ENCODE results near the gene PTPN18.
A peak's percentile ranks its signal among the peaks of the same experiment; 100 is the strongest.

Gene PTPN18, protein sequence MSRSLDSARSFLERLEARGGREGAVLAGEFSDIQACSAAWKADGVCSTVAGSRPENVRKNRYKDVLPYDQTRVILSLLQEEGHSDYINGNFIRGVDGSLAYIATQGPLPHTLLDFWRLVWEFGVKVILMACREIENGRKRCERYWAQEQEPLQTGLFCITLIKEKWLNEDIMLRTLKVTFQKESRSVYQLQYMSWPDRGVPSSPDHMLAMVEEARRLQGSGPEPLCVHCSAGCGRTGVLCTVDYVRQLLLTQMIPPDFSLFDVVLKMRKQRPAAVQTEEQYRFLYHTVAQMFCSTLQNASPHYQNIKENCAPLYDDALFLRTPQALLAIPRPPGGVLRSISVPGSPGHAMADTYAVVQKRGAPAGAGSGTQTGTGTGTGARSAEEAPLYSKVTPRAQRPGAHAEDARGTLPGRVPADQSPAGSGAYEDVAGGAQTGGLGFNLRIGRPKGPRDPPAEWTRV

DNA sequence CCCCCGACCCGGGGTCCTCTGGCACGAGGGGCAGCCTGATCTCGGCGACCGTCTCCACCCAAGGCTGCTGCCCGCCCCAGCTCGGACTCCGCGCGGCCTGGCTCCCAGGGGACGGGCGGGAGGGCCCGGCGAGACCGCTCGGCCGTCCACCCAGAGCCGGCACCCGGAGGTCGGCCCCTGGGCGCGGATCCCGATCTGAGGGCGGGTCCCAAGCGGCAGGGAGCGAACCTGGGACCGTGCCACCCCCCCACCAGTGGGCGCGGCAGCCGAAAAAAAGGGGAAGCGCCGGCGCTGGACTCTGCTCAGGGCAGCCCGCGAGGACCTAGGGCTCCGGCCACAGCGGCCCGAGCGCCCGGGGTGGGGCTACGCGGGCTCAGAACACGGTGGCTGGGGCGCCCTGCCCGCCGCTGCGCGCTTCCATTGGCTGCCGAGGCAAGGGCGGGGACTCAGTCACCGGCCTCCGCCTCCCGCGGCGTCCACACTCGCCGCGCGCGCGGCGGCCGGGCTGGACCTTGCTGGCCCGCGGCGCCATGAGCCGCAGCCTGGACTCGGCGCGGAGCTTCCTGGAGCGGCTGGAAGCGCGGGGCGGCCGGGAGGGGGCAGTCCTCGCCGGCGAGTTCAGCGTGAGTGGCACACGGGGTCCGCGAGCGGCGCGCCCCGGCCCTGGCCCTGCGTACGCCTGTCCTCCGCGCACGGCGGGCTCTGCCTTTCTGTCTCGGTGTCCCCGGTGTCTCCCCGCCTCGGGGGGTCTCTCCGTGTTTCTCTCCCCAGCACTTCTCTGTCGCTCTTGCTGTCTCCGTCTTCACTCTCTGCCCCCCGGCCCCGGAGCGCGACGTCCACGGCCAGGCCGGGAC lies at the start of gene PTPN18:
TSS of gene PTPN18 (plus strand) at position 479 of the 854 bp plus-strand sequence. CDS start at position 531, 52 bp downstream.
- H3K9me3 ChIP-seq (replicated peaks in 1 of 11), result no peaks in the 10 kb centered on the region
- TF ChIP-seq Cebpa-rat (IDR thresholded peaks at IDR 0.05), result no peak
- H3K4me3 ChIP-seq, result peak within 1 kb of the TSS; percentile 63 to 85 (median 78)
- H4K20me1 ChIP-seq, result peaks cover 0 to 15% (median 6%) of the 10 kb centered on the region in 11 experiments; a peak in 7 of 22 replicates
- peak within 1 kb of the TSS; percentile 79 to 98 (median 93) for H3K4me2 ChIP-seq
- H3K27me3 ChIP-seq, result peaks cover 0 to 4% (median 0%) of the 10 kb centered on the region in 11 experiments; a peak in 1 of 22 replicates
- H3K9ac ChIP-seq, result peak within 1 kb of the TSS; percentile 73 to 86 (median 80)
- H3K4me1 ChIP-seq, result peaks cover 49 to 59% (median 53%) of the 10 kb centered on the region in 10 experiments
- H3K27ac ChIP-seq, result peak within 1 kb of the TSS; percentile 54 to 71 (median 67)
- H3K36me3 ChIP-seq, result peaks cover 0 to 5% (median 0%) of the 10 kb centered on the region in 11 experiments; a peak in 1 of 22 replicates

DNA sequence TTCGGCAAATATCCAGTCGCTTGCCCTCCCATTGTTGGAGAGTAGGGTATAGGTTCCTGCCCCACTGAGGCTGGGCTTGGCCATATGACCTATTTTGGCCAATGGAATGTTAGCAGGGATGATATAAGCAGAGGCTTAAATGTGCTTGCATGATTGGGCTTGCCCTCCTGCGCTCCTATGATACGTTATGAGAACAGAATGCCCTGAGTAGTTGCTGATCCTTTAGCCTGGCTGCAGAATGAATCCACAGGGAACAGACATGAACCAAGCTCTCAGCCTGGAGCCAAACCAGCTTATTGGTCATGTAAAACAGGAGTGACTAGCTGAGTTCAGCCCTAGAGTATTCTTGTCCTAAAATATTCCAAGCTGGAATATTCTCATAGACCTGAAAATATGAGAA lies 48.0 kb upstream of the PTPN18 start:
- Histone ChIP-seq H3K36me3 (no peaks in the 10 kb centered on the region), H3K9me3 (replicated peaks in 1 of 11) (no peaks in the 10 kb centered on the region), H4K20me1 (no peaks in the 10 kb centered on the region), H3K27ac (no peak overlapping the region), H3K27me3 (no peaks in the 10 kb centered on the region), H3K4me1 (peaks cover 0 to 10% (median 4%) of the 10 kb centered on the region in 10 experiments; a peak in 11 of 20 replicates), H3K4me3 (no peak overlapping the region), H3K4me2 (no peak overlapping the region), H3K9ac (no peak overlapping the region)
- no peak for TF ChIP-seq Cebpa-rat (IDR thresholded peaks at IDR 0.05)

DNA sequence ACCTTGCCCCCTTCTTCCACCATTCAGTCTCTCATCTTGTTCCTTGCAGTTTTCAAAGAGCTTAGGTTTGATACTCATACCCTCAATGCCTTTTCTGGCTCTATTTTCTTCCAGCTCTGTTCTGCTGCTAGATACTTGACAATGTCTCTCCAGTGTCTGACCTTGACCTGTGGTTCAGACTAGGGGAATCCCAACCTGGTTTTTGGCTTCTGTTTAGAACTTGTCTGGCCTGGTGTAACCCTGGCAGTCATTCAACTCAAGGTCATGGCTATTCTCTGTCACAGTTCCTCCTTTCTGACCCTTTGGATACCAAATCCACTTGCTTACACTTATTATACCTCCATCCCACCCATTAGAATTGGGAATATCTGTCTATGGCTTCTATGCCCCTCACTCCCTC lies 45.0 kb upstream of the PTPN18 start:
- H3K27me3 ChIP-seq, result no peaks in the 10 kb centered on the region

DNA sequence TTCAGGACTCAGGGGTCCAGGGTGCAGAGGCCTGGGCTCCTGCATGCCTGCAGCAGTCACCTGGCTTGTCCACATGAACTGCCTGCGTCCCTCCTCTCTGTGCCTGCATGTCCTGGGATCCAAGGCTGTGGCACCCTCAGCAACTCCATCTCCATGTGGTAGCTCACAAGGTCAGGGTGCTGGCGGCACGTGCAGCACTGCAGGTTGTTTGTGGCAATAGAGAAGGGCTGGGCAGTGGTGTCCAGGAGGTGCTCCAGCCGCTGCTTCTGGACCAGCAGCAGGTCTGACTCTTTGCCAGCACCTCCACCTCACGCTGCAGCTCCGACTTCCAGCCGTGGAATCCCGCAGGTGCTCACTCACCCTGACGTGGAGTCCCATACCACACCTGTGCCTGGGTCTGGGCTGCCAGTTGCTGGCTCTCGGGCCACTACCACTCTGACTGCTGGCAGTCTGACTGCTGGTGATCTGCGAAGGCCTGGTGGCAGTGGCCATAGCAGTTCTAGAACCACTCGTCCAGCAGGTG lies 42.0 kb upstream of the PTPN18 start:
- H3K9me3 ChIP-seq (replicated peaks in 1 of 11), result no peaks in the 10 kb centered on the region
- H3K4me3 ChIP-seq, result no peak overlapping the region
- TF ChIP-seq Cebpa-rat (IDR thresholded peaks at IDR 0.05), result no peak
- no peaks in the 10 kb centered on the region for H3K4me1 ChIP-seq
- H3K36me3 ChIP-seq, result no peaks in the 10 kb centered on the region
- no peaks in the 10 kb centered on the region for H4K20me1 ChIP-seq
- H3K9ac ChIP-seq, result no peak overlapping the region
- no peaks in the 10 kb centered on the region for H3K27me3 ChIP-seq
- no peak overlapping the region for H3K4me2 ChIP-seq
- no peak overlapping the region for H3K27ac ChIP-seq

More for the DNA sequence above, 45.0 kb upstream of the PTPN18 start:
- Histone ChIP-seq H3K36me3 (no peaks in the 10 kb centered on the region), H3K4me2 (no peak overlapping the region), H4K20me1 (no peaks in the 10 kb centered on the region), H3K9ac (no peak overlapping the region), H3K4me3 (no peak overlapping the region), H3K27ac (no peak overlapping the region), H3K4me1 (no peaks in the 10 kb centered on the region), H3K9me3 (replicated peaks in 1 of 11) (no peaks in the 10 kb centered on the region)
- no peak for TF ChIP-seq Cebpa-rat (IDR thresholded peaks at IDR 0.05)

DNA sequence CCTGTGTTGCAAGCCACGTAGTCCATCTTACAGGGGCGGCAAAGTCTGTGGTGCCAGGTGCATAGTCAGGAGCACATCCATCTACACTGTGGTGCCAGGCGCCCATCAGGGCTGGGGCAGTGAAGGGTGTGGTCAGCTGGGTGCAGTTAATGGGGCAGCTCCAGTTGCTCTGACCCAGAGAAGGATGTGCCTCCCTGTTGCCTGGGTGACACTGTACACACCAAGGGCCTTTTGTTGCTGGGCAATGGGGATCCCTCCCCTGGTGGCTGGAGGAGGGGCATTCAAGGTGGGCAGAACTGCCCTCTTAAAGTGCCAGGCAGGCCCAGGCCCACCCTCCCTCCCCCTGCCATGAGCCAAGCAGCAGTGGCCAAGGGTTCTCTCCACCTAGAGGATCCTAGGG lies 41.5 kb upstream of the PTPN18 start:
- no peak for TF ChIP-seq Cebpa-rat (IDR thresholded peaks at IDR 0.05)
- Histone ChIP-seq H3K27me3 (no peaks in the 10 kb centered on the region), H3K27ac (no peak overlapping the region), H3K4me2 (no peak overlapping the region), H3K4me1 (no peaks in the 10 kb centered on the region), H3K4me3 (no peak overlapping the region), H3K9me3 (replicated peaks in 1 of 11) (no peaks in the 10 kb centered on the region), H3K9ac (no peak overlapping the region), H4K20me1 (no peaks in the 10 kb centered on the region), H3K36me3 (no peaks in the 10 kb centered on the region)

DNA sequence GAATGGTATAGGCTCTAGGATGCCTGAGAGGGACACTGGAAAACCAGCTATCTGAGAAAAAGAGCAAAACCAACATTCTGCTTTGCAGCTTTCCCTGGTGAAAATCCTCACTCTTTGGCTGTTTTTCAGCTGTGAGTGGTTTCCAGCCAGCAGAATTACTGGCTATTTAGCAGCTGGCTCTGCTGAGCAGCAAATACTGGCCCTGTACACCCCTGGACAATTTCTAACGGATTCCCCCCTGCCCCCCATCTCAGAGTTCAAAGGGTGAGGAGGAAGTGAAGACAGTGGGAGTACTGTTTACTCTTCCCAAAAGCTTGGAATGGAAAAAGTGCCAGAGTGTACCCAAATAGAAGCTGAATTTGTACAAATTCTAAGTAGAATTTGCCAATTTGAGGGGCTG lies 39.3 kb upstream of the PTPN18 start:
- Histone ChIP-seq H3K4me3 (no peak overlapping the region), H3K9me3 (replicated peaks in 1 of 11) (no peaks in the 10 kb centered on the region), H3K9ac (no peak overlapping the region), H3K4me1 (no peaks in the 10 kb centered on the region), H4K20me1 (no peaks in the 10 kb centered on the region), H3K27ac (no peak overlapping the region), H3K4me2 (no peak overlapping the region), H3K36me3 (no peaks in the 10 kb centered on the region), H3K27me3 (no peaks in the 10 kb centered on the region)
- no peak for TF ChIP-seq Cebpa-rat (IDR thresholded peaks at IDR 0.05)

DNA sequence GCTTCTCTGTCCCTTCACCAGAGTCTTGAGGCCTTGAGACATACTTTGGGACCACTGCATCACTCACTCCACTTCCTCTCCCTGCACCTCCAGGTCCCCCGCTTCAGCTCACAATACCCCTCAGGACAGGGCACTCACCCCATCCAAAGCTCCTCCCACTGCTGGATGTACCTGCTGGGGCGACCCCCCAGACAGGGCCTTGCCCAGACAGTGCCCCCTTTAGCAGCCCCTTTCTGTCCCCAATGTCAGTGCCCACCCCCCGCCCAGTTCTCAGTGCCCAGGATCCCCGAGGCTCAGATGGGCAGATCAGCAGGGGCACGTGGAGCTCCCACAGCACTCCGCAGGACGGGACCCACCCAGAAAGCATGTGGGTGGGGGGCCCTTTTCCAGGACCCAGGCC lies 37.0 kb upstream of the PTPN18 start:
- TF ChIP-seq Cebpa-rat (IDR thresholded peaks at IDR 0.05), result no peak
- H4K20me1 ChIP-seq, result no peaks in the 10 kb centered on the region
- no peaks in the 10 kb centered on the region for H3K9me3 ChIP-seq (replicated peaks in 1 of 11)
- no peak overlapping the region for H3K4me2 ChIP-seq
- H3K4me3 ChIP-seq, result no peak overlapping the region
- no peaks in the 10 kb centered on the region for H3K36me3 ChIP-seq
- H3K9ac ChIP-seq, result no peak overlapping the region
- H3K27ac ChIP-seq, result no peak overlapping the region
- H3K4me1 ChIP-seq, result no peaks in the 10 kb centered on the region
- H3K27me3 ChIP-seq, result no peaks in the 10 kb centered on the region

DNA sequence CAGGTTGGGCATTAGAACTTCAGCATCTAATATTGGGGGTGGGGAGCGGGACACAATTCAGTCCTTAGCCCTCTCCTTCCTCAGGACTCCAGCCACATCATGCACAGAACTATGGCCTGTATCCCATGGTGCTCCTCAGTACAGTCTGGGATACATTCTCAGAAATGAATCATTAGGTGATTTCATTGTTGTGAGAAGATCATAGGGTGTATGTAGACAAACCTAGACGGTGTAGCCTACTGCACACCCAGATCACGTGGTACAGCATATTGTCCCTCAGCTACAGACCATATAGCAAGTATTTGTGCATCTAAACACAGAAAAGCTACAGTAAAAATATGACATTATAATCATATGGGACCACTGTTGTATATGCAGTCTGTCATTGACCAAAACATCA lies 36.3 kb upstream of the PTPN18 start:
- Histone ChIP-seq H4K20me1 (no peaks in the 10 kb centered on the region), H3K4me3 (no peak overlapping the region)

More for the DNA sequence above, 36.3 kb upstream of the PTPN18 start:
- H3K27me3 ChIP-seq, result no peaks in the 10 kb centered on the region
- H3K4me1 ChIP-seq, result no peaks in the 10 kb centered on the region
- no peak overlapping the region for H3K4me2 ChIP-seq
- H3K36me3 ChIP-seq, result no peaks in the 10 kb centered on the region
- no peaks in the 10 kb centered on the region for H3K9me3 ChIP-seq (replicated peaks in 1 of 11)
- no peak overlapping the region for H3K9ac ChIP-seq
- no peak overlapping the region for H3K27ac ChIP-seq
- TF ChIP-seq Cebpa-rat (IDR thresholded peaks at IDR 0.05), result no peak

All from BLaER1 treated with 17β-estradiol and CSF1 and Interleukin-3, amounts not matched to agents 10 nM and 100 nM (cell line).